Measurements from ENCODE around the gene TREML4. TPM values are rescaled to one million over a fixed set of nuclear protein-coding genes. Genes with fewer than 3 reads are reported as not detected.

TREML4 gene
- total RNA-seq, 1 experiment from 2014 or later: not detected

DNA sequence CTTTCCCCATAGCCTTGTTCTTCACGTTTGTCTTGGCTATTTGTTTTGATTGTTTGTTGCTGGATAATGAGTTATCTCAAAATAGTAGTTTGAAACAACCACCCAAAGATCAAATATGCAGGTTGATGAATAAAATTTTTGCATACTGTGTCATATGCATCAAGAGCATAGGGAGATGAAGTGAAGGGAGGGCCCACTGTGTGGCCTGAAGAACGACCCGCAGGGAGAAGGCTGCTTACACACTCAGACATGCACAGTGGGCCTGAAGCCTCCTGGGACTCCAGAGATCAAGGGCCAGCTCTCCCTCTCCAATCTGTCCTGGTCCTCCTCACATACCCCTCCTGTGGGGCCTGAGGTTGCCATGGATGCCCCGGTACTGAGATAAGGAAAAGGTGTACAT is 49.0 kb upstream of the TREML4 start:
- H2AFZ ChIP-seq (ENCODE audit: low read depth, low read length, poor library complexity, severe bottlenecking): no peak overlapping the region
- H3K36me3 ChIP-seq (ENCODE audit: control insufficient read depth in 1 of 2, insufficient read depth in 2 of 2, low read length in 2 of 2): no peaks in the 10 kb centered on the region
- no peaks in the 10 kb centered on the region for H3K9me3 ChIP-seq (ENCODE audit: control insufficient read depth in 1 of 2, insufficient read depth in 1 of 2, low read depth in 1 of 2, low read length in 2 of 2)
- no peak for TF ChIP-seq YY1 (IDR thresholded peaks at IDR 0.05; ENCODE audit: extremely low read depth, insufficient replicate concordance, low read depth, low read length)
- H3K27me3 ChIP-seq (ENCODE audit: insufficient read depth, low read length): peaks cover 23% of the 10 kb centered on the region
- intact Hi-C loops (cut with micrococcal nuclease): no loop called here
- no peaks in the 10 kb centered on the region for H3K9me2 ChIP-seq (ENCODE audit: insufficient read depth)
- RAD21 ChIA-PET (ENCODE audit: low non-redundant PET in 1 of 2, low total read pairs in 2 of 2, uncharacterized antibody in 2 of 2, unreplicated experiment in 2 of 2): no interaction called here
- no peak for ATAC-seq
- no peak overlapping the region for H3K4me2 ChIP-seq (ENCODE audit: low read length)
- CTCF ChIA-PET: no interaction called here
- H3K4me3 ChIP-seq (replicated peaks in 1 of 2; ENCODE audit: low read depth in 1 of 2, low read length in 2 of 2): no peak overlapping the region
- BruUV-seq (replicated peaks): no TSS peak
- no peak overlapping the region for H3K9ac ChIP-seq (ENCODE audit: low read length)
- no peak overlapping the region for H3K27ac ChIP-seq (ENCODE audit: low read depth, low read length)
- no peaks in the 10 kb centered on the region for H3K79me2 ChIP-seq (ENCODE audit: insufficient read depth, low read length)
- peaks cover 0 to 4% of the 10 kb centered on the region in 2 experiments; a peak in 1 of 4 replicates for H3K4me1 ChIP-seq (ENCODE audit: control insufficient read depth in 1 of 2, insufficient read depth in 2 of 2, low read length in 2 of 2)
- DNase-seq (ENCODE audit: low read depth, low spot score): no peak
- POLR2A ChIA-PET: no interaction called here
- H4K20me1 ChIP-seq (ENCODE audit: insufficient read depth): no peaks in the 10 kb centered on the region

DNA sequence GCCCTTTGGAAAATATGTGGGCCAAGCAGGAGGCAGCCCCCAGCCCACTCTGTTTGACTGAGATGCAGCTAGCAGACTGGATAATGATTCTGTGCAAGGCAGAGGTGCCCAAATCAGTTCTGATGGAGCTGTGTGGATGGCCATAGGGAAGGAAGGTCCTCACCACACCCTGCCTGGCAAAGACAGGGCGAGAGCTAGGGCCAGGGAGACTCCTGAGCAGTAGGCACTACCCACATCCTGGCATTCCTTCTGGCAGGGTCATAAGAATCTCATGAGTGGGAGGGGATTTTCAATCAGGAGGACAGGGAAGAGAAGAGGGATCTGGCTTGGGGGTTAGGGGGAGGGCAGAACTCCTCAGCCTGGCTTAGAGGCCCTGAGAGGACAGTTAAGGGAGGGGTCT is 46.6 kb upstream of the TREML4 start:
- H3K4me1 ChIP-seq (ENCODE audit: control insufficient read depth in 1 of 2, insufficient read depth in 2 of 2, low read length in 2 of 2): peaks cover 0 to 4% of the 10 kb centered on the region in 2 experiments; a peak in 1 of 4 replicates
- DNase-seq (ENCODE audit: low read depth, low spot score) (no peak), ATAC-seq (no peak)
- H3K9ac ChIP-seq (ENCODE audit: low read length): no peak overlapping the region
- H4K20me1 ChIP-seq (ENCODE audit: insufficient read depth): no peaks in the 10 kb centered on the region
- ChIA-PET POLR2A (no interaction called here), RAD21 (ENCODE audit: low non-redundant PET in 1 of 2, low total read pairs in 2 of 2, uncharacterized antibody in 2 of 2, unreplicated experiment in 2 of 2) (no interaction called here), CTCF (interaction anchor here (0.8 to 2.4 kb wide), 12 partner anchors 8 to 154 kb away, joined by 3 to 18 read pairs (median 6); partner anchors contain the start of genes NCR2, NFYA, OARD1 and TREML2)
- peaks cover 8% of the 10 kb centered on the region; the same call in 1 of the 2 replicates for H3K27me3 ChIP-seq (ENCODE audit: insufficient read depth, low read length)
- intact Hi-C loops (cut with micrococcal nuclease): no loop called here
- no peak overlapping the region for H3K27ac ChIP-seq (ENCODE audit: low read depth, low read length)
- no peaks in the 10 kb centered on the region for H3K79me2 ChIP-seq (ENCODE audit: insufficient read depth, low read length)
- H3K9me3 ChIP-seq (ENCODE audit: control insufficient read depth in 1 of 2, insufficient read depth in 1 of 2, low read depth in 1 of 2, low read length in 2 of 2): no peaks in the 10 kb centered on the region
- no peak overlapping the region for H3K4me2 ChIP-seq (ENCODE audit: low read length)
- peak overlapping the region; percentile 10 for H2AFZ ChIP-seq (ENCODE audit: low read depth, low read length, poor library complexity, severe bottlenecking)
- no TSS peak for BruUV-seq (replicated peaks)
- no peak overlapping the region for H3K4me3 ChIP-seq (replicated peaks in 1 of 2; ENCODE audit: low read depth in 1 of 2, low read length in 2 of 2)
- no peak for TF ChIP-seq JUND (IDR thresholded peaks at IDR 0.05)
- TF ChIP-seq CBX3 (IDR thresholded peaks at IDR 0.05; ENCODE audit: low read depth): no peak
- TF ChIP-seq ZBTB33 (IDR thresholded peaks at IDR 0.05; ENCODE audit: extremely low read depth, insufficient replicate concordance, low read length): no peak
- no peak for TF ChIP-seq ZNF274 (IDR thresholded peaks at IDR 0.05; ENCODE audit: low read depth, low read length)
- no peak for TF ChIP-seq EZH2phosphoT487 (IDR thresholded peaks at IDR 0.05; ENCODE audit: borderline replicate concordance)
- TF ChIP-seq, protein P1, sequence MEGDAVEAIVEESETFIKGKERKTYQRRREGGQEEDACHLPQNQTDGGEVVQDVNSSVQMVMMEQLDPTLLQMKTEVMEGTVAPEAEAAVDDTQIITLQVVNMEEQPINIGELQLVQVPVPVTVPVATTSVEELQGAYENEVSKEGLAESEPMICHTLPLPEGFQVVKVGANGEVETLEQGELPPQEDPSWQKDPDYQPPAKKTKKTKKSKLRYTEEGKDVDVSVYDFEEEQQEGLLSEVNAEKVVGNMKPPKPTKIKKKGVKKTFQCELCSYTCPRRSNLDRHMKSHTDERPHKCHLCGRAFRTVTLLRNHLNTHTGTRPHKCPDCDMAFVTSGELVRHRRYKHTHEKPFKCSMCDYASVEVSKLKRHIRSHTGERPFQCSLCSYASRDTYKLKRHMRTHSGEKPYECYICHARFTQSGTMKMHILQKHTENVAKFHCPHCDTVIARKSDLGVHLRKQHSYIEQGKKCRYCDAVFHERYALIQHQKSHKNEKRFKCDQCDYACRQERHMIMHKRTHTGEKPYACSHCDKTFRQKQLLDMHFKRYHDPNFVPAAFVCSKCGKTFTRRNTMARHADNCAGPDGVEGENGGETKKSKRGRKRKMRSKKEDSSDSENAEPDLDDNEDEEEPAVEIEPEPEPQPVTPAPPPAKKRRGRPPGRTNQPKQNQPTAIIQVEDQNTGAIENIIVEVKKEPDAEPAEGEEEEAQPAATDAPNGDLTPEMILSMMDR (IDR thresholded peaks at IDR 0.05 in 2 of 3, conservative IDR thresholded peaks at IDR 0.05 in 1 of 3; ENCODE audit: borderline replicate concordance in 1 of 3, insufficient read depth in 1 of 3, low read depth in 2 of 3, low read length in 2 of 3): no peak
- TF ChIP-seq MAX (IDR thresholded peaks at IDR 0.05): no peak
- no peak for TF ChIP-seq YY1 (IDR thresholded peaks at IDR 0.05; ENCODE audit: extremely low read depth, insufficient replicate concordance, low read depth, low read length)
- TF ChIP-seq FOSL1 (IDR thresholded peaks at IDR 0.05; ENCODE audit: low read depth): no peak
- no peak for TF ChIP-seq ATF3 (IDR thresholded peaks at IDR 0.05)
- TF ChIP-seq POLR2A (IDR thresholded peaks at IDR 0.05; ENCODE audit: borderline replicate concordance, extremely low read depth, insufficient read depth, insufficient read length): no peak
- H3K36me3 ChIP-seq (ENCODE audit: control insufficient read depth in 1 of 2, insufficient read depth in 2 of 2, low read length in 2 of 2): no peaks in the 10 kb centered on the region
- no peaks in the 10 kb centered on the region for H3K9me2 ChIP-seq (ENCODE audit: insufficient read depth)
